ENCODE measurements around the gene PRKAB2.
"Not testable (repeated sequence)": the region's sequence is repeated elsewhere in the genome, so short reads cannot be mapped to it uniquely, and the experiment has no call there.

Gene PRKAB2

GRCh38 chr1:147171399-147172167 lies 687 bp downstream of the PRKAB2 start:
- DNase-seq: peak in 2 of 3 donors; percentile 10 to 11

DNA sequence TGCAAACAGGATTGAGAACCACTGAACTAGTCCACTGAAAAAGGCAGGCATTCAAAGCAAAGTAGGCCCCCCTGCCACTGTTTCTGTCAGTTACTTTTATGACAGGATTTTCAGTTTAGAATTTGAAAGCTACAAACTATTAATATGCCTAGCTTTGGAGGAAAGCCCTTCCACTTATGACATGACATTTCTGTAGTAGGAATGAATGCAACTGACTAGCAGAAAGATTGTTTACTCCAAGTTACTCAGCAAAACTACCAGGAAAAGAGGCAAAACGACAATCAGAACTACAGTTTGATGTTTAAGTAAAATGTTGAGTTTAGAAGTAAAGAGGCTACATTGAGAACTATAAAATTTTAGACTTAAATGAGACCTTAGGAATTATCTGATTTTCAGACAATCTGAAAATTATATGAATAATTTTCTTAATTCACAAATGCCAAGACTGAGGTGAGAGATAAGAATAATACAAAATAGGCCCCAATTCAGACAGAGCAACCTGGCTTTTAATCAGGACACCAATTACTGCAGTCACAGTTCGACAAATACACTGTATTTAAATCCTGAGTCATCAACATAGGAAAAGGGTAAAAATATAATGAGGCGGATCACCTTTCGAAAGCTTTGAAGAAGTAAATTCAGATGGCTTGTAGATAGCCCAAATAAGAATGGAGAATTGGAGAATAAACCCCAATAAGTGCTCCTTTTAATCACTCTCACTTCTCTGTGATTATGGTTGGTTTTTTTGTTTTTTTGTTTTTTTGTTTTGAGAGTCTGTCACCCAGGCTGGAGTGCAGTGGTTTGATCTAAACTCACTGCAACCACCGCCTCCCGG lies 2.2 kb downstream of the PRKAB2 start:
- no peak for DNase-seq

GRCh38 chr1:147169171-147169570 lies 3.1 kb downstream of the PRKAB2 start:
- DNase-seq: no peak

DNA sequence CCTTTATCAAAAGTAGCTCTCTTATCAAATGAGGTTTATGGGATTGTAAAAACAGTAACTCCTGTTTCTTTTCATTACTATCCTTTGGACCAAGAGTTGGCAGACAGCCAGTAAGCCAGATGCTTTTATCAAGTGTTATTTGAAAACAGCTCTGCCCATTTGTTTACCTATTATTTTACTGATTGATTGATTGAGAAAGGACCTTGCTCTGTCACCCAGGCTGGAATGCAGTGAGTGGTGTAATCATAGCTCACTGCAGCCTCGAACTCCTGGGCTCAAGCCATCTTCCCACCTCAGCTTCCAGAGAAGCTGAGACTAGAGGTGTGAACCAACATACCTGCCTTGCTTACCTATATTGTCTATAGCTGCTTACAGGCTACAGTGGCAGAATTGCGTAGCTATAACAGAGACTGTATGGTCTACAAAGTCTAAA lies 3.6 kb downstream of the PRKAB2 start:
- DNase-seq: no peak

DNA sequence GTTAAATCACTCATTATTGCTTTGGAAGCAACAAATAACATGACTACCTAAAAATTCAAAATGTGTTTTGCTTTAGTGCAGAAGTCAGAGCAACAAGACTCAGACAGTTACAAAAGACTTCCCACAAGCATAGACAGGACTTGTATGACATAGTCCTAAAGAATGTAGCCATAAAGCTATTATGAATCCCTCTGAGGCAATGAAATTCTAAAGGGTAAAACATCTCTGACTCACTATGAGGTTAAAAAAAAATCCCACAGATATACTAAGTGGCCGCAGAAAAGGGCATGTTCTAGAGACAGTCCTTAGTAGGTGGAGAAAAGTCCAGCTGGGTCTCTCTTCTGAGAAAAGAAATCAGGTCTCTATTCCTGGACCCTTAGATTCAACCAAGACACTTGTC lies 4.9 kb downstream of the PRKAB2 start:
- peak in 2 of 3 donors; percentile 37 to 43 for DNase-seq

DNA sequence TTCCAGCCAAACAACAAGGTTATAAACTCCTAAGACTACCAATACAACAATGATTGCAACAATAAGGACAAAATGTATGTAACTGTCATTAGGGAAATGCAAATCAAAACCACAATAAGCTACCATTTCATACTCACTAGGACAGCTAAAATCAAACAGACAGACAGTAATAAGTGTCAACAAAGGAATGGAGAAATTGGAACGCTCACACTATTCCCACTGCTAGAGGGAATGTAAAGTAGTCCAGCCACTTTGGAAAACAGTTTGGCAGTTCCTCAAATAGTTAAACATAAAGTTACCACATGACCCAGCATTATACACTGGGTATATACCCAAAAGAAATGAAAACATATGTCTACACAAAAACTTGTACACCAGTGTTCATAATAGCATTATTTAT lies 9.3 kb downstream of the PRKAB2 start:
- no peak for DNase-seq

GRCh38 chr1:147162093-147162492 lies 10.2 kb downstream of the PRKAB2 start:
- DNase-seq: no peak

DNA sequence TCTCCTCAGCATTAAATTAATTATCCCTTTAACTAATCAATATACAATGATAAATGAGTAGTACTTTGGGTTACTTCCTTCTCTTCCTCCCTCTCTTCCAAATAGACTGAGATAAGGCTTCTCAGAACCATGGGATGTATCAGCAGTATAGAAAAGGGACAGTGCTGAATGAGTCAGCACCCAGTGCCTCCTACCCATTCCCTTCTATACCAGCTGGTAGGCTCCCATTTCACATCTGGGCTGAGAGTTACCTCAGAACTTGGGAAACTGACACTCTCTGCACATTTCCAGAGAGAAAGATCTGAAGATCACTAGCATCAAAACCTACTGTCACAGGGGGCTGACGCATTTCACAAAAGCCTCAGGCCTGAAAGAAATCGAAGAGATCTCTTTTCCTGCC lies 15.2 kb downstream of the PRKAB2 start:
- peak; percentile 19 to 40 (median 21) for DNase-seq

DNA sequence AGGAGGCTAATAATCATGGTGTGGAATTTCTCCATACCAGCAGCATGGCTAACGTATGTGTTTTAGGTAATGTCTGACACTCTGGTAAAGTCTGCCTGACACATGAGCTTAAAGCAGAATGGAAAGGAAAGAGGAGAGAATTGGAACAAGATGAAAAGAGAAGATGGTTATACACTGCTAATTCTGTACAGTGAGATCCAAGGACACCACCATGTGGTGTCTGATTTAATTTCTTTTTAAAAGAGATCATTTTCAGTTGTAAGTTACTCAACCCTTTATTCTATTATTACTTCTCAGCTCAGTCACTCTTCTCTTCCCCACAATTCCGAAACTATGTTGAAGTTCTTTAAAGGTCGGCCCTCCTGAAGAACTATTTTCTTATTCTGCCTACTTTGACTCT lies 15.6 kb downstream of the PRKAB2 start:
- DNase-seq: no peak

- DNase-seq: no peak
These were observed 19.5 kb downstream of the PRKAB2 start for GRCh38 chr1:147152772-147153171.

DNA sequence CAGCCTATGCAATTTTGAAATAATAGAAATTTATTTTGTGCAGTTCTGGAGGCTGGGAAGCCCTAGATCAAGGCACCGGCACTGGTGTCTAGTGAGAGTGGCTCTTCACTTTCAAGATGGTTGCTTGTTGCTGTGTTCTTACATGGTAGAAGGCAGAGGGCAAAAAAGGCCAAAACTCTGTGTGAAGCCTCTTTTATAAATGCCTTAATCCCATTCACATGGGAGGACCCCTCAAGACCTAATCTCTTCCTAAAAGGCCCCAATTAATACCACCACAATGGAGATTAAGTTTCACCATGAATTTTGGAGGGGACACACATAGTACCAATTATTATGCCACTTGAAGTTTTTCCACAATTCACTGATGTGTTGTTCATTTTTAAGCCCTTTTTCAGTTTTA lies 21.0 kb downstream of the PRKAB2 start:
- DNase-seq: no peak

DNA sequence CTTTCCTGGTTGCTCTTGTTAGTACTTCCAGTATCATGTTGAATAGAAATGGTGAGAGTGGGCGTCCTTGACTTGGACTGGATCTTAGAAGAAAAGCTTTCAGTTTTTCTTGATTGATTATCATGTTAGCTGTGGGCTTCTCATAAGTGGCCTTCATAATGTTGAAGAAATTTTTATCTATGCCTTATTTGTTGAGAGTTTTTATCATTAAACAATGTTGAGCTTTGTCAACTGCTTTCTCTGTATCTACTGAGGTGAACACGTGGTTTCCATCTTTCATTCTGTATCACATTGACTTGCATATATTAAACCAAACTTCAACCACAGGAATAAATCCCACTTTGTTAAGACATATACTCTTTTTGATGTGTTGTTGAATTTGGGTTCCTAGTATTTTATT lies 29.4 kb downstream of the PRKAB2 start:
- DNase-seq: no peak

DNA sequence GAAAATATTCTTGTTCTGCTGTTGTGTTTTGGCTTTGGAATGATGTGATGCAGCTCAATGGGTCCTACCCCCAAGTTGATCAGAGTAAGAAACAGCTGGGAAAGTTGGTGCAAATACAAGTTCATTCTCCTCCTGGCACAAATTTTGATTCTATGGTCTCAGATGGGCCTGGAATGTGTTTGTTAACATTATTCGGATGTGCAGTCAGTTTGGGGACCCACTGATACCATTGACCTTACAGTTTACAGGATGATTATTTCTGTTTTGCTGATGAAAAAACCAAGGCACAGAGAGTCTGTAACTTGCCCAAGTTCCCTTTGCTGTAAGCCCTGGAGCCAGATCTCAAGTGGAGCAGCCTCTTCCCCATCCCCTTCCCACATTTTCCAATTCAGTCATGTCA lies 41.5 kb downstream of the PRKAB2 start:
- DNase-seq: not testable (repeated sequence)

- no peak for DNase-seq
These were observed 43.0 kb downstream of the PRKAB2 start for GRCh38 chr1:147129116-147129873.

GRCh38 chr1:147124266-147124665 lies 48.0 kb downstream of the PRKAB2 start:
- DNase-seq: no peak

DNA sequence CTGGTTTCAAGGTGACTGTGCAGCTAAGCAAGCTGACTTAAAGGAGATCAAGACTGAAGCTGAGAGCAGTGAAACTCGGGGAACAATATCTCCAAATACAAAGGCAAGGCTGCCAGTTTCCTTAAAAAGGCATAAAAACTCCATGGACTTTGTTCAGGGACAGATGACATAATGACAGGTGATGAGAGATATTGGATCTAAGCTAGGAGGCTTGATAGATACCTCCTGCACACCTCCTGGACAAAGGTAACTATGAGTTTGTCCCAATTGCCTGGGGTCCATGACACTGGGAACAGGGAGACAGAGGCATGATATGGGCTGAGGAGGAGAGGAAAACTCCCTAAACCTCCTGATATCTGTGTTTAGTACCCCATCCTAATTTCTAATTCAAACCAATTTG lies 55.2 kb downstream of the PRKAB2 start:
- DNase-seq: no peak

DNA sequence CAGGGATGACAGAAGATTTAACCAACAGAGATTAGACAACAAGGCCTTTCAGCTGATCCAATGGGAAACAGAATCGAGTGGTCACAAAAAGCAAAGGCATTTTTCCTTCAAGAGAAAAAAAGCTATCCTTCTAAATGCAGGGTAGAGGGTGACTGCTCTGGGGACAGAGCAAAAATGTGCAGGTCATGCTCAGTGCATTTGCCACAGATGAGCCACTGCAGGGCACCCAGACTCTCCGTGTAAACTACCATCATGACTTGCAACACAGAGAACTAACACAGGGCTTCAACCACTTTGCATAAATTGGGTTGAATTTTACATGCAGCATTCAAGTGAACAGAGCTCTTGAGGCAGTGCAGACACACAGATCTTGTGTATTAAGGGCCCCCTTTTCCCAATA lies 56.8 kb downstream of the PRKAB2 start:
- DNase-seq: no peak

- not testable (repeated sequence) for DNase-seq
These were observed 57.2 kb downstream of the PRKAB2 start for GRCh38 chr1:147115079-147115478.

DNA sequence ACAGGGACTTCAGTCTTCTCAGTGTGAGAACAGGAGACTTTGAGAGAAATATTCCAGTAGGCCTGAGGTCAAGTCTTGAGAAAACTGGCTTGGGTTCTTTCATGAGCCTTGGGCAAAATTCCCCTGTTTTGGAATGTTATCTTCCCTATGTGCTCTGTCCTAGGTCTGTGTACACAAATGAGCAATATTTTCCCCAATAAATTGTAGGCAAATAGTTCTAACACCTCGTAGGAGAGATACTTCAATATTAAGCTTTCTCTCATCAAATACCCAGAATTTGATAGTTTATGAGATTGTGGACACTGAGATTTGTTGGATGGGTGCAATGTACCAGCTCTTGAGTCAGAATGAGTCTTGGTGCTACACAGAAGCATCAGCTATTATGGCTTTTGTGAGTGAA lies 57.9 kb downstream of the PRKAB2 start:
- DNase-seq: not testable (repeated sequence)

DNA sequence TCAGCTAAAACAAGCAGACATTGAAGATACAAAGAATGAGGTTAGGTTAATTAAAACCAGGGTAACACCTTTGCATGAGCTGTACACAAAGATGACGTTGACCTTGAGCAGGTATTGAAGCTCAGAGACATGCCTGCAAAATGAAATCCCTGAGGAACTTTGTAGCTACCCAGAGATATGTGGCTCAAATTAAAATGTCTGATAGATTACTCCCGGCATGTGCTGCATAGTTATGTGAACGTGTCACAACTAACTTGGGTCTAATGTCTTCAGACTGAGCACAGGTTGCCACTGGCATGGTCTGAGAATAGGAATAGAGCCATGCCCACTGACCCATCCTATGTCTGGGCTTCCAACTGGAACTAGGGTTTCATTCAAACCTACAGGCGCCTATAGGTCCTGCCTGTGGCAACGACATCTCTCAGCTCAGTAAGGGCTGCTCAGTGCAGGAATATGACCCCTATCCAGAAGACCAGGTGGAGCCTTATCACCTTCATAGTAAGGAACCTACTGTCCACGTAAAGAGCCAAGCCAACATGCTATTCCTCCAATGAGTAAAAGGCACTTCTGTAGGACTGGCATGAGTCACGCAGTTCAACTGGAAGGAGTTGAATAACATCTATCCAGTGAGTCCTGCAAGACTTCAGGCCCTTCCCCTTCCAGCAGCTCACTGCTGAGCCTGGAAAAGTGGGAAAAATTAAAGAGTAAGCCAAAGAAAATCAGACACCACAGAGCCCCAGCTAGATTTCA lies 60.7 kb downstream of the PRKAB2 start:
- DNase-seq: no peak

DNA sequence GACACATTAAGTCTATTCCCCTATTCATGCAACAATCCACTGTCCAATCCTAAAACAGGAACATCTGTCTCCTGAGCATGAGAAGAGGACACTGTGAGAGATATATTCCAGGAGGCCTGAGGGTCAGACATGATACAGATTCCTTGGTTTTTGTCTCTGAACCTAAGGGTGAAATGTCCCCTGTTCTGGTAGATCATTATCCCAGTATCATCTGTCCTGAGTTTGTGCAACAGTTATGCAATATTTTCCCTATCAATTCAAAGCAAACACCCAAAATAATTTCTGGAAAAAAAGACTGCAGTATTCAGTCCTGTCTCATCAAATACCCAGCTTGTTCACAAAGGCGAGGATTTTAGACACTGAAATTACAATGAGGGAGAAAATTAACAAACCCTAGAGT lies 61.4 kb downstream of the PRKAB2 start:
- no peak for DNase-seq

- no peak for DNase-seq
These were observed 61.8 kb downstream of the PRKAB2 start for GRCh38 chr1:147110434-147110833.

DNA sequence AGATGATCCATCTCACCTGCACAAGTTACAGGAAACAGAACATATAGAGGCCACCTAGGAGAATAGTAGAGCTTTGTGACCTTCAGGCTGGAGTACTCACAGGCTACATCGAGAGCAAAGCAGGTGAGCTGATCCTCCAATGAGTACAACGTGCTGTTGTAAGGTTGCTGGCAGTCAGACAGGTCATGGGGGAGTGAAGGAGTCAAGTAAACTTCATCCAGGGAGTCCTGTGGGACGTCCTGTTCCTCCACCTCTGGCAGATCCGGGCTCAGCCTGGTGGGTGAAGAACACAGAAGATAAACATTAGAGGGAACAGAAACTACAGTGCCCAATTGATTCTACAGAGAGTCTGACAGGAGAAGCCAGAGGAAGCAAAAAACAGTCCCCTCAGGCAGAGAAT lies 62.5 kb downstream of the PRKAB2 start:
- no peak for DNase-seq

Data from suppressor macrophage treated with lipopolysaccharide for 1 hour (primary cell).